ENCODE measurements around the gene MST1R.

The MST1R gene

DNA sequence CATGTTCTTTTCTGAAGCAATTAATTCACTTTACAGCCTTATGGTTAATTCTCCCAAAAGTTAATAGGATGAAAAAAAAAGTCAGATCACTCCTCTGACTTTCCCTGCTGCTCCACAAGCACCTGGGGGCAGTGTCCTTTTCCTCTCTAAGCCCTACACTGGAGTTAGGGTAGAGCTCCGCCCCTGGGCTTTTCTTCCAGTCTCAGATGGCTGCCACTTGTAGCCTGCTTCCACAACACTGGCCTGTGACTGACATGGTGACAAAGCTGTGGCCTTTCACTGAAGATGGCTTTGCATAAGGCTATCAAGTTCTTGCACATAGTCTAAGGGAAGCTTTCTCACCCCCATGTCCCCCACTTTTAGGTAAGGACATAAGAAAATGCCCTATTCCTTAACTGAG is 27.2 kb upstream of the MST1R start:
- Histone ChIP-seq H3K9ac (ENCODE audit: low read length) (peak overlapping the region; percentile 78; the same call in 1 of the 2 replicates), H3K9me2 (ENCODE audit: low read depth, low read length) (no peaks in the 10 kb centered on the region), H3K4me3 (ENCODE audit: low read depth, low read length, poor library complexity, severe bottlenecking) (no peak overlapping the region), H3K4me2 (ENCODE audit: low read length) (peak overlapping the region; percentile 95; the same call in 1 of the 2 replicates), H3K36me3 (ENCODE audit: insufficient read depth, low read length) (no peaks in the 10 kb centered on the region), H3K9me3 (ENCODE audit: low read length) (no peaks in the 10 kb centered on the region), H2AFZ (ENCODE audit: low read length) (0 out of 2 replicates have a peak overlapping the region, but pooled peaks have one; percentile 88), H3F3A (ENCODE audit: insufficient read depth, low read length) (no peaks in the 10 kb centered on the region), H3K27me3 (ENCODE audit: insufficient read depth, low read length) (no peaks in the 10 kb centered on the region), H3K79me2 (ENCODE audit: insufficient read depth, low read length) (no peaks in the 10 kb centered on the region), H3K27ac (ENCODE audit: low read depth, low read length, poor library complexity, severe bottlenecking) (peak overlapping the region; percentile 59), H4K20me1 (ENCODE audit: insufficient read depth, low read length) (no peaks in the 10 kb centered on the region), H3K4me1 (ENCODE audit: insufficient read depth, low read length, severe bottlenecking) (peaks cover 30% of the 10 kb centered on the region)
- TF ChIP-seq EZH2 (IDR thresholded peaks at IDR 0.05; ENCODE audit: borderline replicate concordance, low read length), result no peak
- TF ChIP-seq, protein P1, sequence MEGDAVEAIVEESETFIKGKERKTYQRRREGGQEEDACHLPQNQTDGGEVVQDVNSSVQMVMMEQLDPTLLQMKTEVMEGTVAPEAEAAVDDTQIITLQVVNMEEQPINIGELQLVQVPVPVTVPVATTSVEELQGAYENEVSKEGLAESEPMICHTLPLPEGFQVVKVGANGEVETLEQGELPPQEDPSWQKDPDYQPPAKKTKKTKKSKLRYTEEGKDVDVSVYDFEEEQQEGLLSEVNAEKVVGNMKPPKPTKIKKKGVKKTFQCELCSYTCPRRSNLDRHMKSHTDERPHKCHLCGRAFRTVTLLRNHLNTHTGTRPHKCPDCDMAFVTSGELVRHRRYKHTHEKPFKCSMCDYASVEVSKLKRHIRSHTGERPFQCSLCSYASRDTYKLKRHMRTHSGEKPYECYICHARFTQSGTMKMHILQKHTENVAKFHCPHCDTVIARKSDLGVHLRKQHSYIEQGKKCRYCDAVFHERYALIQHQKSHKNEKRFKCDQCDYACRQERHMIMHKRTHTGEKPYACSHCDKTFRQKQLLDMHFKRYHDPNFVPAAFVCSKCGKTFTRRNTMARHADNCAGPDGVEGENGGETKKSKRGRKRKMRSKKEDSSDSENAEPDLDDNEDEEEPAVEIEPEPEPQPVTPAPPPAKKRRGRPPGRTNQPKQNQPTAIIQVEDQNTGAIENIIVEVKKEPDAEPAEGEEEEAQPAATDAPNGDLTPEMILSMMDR (IDR thresholded peaks at IDR 0.05; ENCODE audit: low read length), result peak; percentile 27; the same call in 1 of the 2 replicates

DNA sequence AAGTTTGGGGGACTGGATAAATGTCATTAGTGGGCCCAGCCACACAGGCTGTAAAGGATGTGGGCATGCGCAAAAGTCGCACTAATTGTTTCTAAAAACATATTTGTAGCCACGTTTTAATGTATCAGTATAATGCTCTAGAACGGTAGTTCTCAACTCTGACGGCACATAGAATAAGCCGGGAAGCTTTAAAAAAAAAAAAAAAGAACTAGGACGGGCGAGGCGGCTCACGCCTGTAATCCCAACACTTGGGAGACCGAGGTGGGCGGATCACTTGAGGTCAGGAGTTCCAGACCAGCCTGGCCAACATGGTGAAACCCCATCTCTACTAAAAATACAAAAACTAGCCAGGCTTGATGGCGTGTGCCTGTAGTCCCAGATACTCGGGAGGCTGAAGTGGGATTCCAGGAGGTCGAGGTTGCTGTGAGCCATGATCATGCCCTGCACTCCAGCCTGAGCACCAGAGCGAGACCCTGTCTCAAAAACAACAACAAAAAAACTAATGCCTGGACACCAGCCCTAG is 26.6 kb upstream of the MST1R start:
- H3K4me2 ChIP-seq (ENCODE audit: low read length), result peak overlapping the region; percentile 95
- no peaks in the 10 kb centered on the region for H3F3A ChIP-seq (ENCODE audit: insufficient read depth, low read length)
- H3K9ac ChIP-seq (ENCODE audit: low read length), result peak overlapping the region; percentile 78
- H3K4me3 ChIP-seq (ENCODE audit: low read depth, low read length, poor library complexity, severe bottlenecking), result peak overlapping the region; percentile 83
- no peaks in the 10 kb centered on the region for H3K9me2 ChIP-seq (ENCODE audit: low read depth, low read length)
- H4K20me1 ChIP-seq (ENCODE audit: insufficient read depth, low read length), result no peaks in the 10 kb centered on the region
- peak overlapping the region; percentile 88 for H2AFZ ChIP-seq (ENCODE audit: low read length)
- TF ChIP-seq EZH2 (IDR thresholded peaks at IDR 0.05; ENCODE audit: borderline replicate concordance, low read length), result no peak
- TF ChIP-seq, protein P1 (IDR thresholded peaks at IDR 0.05; ENCODE audit: low read length), result no peak
- H3K36me3 ChIP-seq (ENCODE audit: insufficient read depth, low read length), result no peaks in the 10 kb centered on the region
- H3K79me2 ChIP-seq (ENCODE audit: insufficient read depth, low read length), result no peaks in the 10 kb centered on the region
- peak overlapping the region; percentile 59 for H3K27ac ChIP-seq (ENCODE audit: low read depth, low read length, poor library complexity, severe bottlenecking)
- H3K27me3 ChIP-seq (ENCODE audit: insufficient read depth, low read length), result no peaks in the 10 kb centered on the region
- no peaks in the 10 kb centered on the region for H3K9me3 ChIP-seq (ENCODE audit: low read length)
- H3K4me1 ChIP-seq (ENCODE audit: insufficient read depth, low read length, severe bottlenecking), result peaks cover 30% of the 10 kb centered on the region

DNA sequence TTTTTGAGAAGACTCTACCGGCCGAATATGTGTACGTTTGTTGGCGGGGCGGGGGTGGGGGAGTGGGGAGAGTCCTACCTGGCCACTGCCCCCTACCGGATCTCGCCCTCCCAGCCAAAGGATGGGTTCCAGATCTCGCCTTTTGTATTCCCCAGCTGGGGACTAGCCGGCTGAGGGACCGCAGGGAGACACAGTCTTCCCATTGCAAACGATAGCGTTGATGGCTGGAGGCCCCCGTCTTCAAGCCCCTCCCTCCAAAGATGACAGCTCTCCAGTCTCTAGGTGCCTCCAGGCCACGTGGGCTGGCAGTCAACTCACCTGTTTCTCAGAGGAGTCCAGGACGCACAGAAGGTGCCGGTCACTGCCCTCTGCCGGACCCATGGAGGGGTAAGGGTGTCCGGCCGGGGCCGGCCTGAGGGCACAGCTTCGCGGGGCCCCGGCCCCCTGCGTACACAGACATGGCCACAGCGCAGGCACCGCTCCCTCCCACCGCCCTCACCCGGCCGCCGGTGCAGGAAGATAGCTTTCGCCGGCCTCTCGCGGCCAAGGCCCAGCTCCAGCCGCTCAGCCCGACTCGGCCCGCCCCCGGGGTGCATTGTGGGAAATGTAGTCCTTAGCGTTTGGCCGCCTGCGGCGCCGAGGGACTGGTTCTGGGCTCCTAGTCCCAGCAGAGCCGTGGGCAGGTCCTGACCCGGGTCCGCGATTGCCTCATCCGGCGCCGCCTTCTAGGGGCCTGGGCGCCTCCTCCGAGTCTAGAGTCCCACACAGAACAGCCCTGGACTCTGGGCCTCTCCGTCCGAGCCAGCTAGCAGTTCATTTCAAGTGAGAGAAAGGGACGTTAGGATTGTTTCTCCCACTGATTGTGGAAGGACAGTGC is 25.9 kb upstream of the MST1R start, which contains the start of gene MON1A:
Gene MON1A (minus strand): TSS at position 521 of the 877 bp plus-strand sequence. CDS start 16,465 bp downstream, outside the sequence.
- H3K27ac ChIP-seq (ENCODE audit: low read depth, low read length, poor library complexity, severe bottlenecking), result peak within 1 kb of the TSS; percentile 59
- peak within 1 kb of the TSS; percentile 88 for H2AFZ ChIP-seq (ENCODE audit: low read length)
- peak within 1 kb of the TSS; percentile 83 for H3K4me3 ChIP-seq (ENCODE audit: low read depth, low read length, poor library complexity, severe bottlenecking)
- TF ChIP-seq, protein P1 (IDR thresholded peaks at IDR 0.05; ENCODE audit: low read length), result peak; percentile 43; the same call in 1 of the 2 replicates
- TF ChIP-seq EZH2 (IDR thresholded peaks at IDR 0.05; ENCODE audit: borderline replicate concordance, low read length), result no peak
- peaks cover 30% of the 10 kb centered on the region for H3K4me1 ChIP-seq (ENCODE audit: insufficient read depth, low read length, severe bottlenecking)
- H3K36me3 ChIP-seq (ENCODE audit: insufficient read depth, low read length), result no peaks in the 10 kb centered on the region
- no peaks in the 10 kb centered on the region for H3K9me2 ChIP-seq (ENCODE audit: low read depth, low read length)
- H3F3A ChIP-seq (ENCODE audit: insufficient read depth, low read length), result no peaks in the 10 kb centered on the region
- peak within 1 kb of the TSS; percentile 78 for H3K9ac ChIP-seq (ENCODE audit: low read length)
- no peaks in the 10 kb centered on the region for H3K9me3 ChIP-seq (ENCODE audit: low read length)
- H3K4me2 ChIP-seq (ENCODE audit: low read length), result peak within 1 kb of the TSS; percentile 95
- no peaks in the 10 kb centered on the region for H4K20me1 ChIP-seq (ENCODE audit: insufficient read depth, low read length)
- H3K27me3 ChIP-seq (ENCODE audit: insufficient read depth, low read length), result no peaks in the 10 kb centered on the region
- H3K79me2 ChIP-seq (ENCODE audit: insufficient read depth, low read length), result no peaks in the 10 kb centered on the region
